Vagina (tissue), 2 donors: ENCODE data around the gene DSEL.

Experiments used
- CTCF ChIP-seq, 3 experiments: fragments of 450-650 bp in 2 of 3; fragments of 200-600 bp in 1 of 3; sonication (generic) in 1 of 3; IDR thresholded peaks; one replicate each; pipeline ENCODE4 v1.5.1; 2017 to 2019; ENCODE audit warnings: antibody characterized with exemption in 3 of 3, mild to moderate bottlenecking in 2 of 3, moderate library complexity in 2 of 3
- POLR2A ChIP-seq, 2 donors: fragments of 450-650 bp; IDR thresholded peaks; one replicate each; pipeline ENCODE4 v1.6.1; 2017; ENCODE audit warnings: antibody characterized with exemption in 2 of 2, mild to moderate bottlenecking in 2 of 2, moderate library complexity in 2 of 2

DNA sequence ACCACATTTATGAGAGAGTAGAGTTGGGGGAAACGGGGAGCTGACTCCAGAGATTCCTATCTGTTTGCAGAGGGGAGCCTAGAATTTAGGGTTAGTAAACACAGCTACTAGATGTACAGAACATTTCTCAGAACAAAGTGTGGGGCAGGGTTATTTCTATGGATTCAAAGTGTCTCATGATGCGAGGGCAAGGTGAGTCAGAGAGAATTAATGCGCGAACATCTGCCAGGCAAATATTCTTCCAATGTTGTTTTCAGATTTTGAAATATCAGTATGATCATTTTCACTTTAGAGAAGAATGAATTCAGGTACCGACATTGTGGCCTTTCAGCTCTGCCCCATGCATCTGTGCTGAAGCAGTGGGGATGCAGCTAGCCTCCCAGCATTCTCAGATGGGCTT lies 2.0 kb upstream of the DSEL start:
- no peak for TF ChIP-seq CTCF (IDR thresholded peaks at IDR 0.05)
- no peak for TF ChIP-seq POLR2A (IDR thresholded peaks at IDR 0.05)
